Limb (tissue), 2 donors: Measurements from ENCODE around the gene MEAK7.
A peak's percentile ranks its signal among the peaks of the same experiment; 100 is the strongest.

Experiments
- DNase-seq, 2 donors: peaks; one replicate each; pipeline ENCODE4 v3.0.0-alpha.2; 2016; ENCODE audit errors: extremely low spot score in 2 of 2

Gene MEAK7, protein sequence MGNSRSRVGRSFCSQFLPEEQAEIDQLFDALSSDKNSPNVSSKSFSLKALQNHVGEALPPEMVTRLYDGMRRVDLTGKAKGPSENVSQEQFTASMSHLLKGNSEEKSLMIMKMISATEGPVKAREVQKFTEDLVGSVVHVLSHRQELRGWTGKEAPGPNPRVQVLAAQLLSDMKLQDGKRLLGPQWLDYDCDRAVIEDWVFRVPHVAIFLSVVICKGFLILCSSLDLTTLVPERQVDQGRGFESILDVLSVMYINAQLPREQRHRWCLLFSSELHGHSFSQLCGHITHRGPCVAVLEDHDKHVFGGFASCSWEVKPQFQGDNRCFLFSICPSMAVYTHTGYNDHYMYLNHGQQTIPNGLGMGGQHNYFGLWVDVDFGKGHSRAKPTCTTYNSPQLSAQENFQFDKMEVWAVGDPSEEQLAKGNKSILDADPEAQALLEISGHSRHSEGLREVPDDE

DNA sequence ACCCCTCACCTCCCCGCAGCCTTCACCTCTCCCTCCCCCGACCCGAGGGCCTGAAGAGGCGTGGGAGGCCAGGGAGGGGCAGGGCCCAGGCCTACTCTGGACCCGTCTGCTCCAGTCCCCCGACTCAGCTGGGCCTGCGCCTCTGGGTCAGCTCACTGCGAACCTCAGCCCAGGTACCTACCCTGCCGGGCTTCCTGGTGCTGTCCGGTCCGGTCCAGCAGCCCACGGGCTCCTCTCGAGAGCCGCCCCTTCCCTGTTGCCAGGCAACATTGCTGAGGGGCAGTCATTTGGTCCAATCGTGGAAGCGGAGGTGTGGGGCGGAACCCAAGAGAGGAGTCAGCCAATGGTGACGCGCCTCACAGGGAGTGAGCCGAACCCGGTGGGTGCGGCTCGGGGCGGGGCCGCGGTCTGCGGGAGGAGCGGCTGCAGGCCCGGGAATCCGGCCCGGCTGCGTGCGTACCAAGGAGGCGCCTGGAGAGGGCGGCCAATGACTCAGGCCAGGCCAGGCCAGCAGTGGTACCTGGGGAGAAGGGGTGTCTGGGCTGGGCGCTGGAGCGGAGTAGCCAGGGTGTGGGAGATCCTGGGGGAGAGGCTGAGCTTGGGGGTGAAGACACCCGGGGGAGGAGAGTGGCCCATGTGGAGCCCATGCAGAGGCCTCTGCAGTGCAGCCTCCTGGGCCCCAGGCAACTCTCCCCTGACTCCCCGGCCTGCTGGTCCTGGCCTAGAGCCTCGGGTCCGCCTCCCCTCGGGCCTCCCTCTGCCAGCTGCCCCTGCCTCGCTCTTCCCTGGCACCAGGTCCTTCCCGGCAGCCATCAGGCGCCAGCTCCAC is at the start of gene MEAK7:
Gene MEAK7 (minus strand): TSS at position 240 of the 829 bp plus-strand sequence. CDS start 6,573 bp downstream, outside the sequence.
- peak; percentile 97 to 99 for DNase-seq

DNA sequence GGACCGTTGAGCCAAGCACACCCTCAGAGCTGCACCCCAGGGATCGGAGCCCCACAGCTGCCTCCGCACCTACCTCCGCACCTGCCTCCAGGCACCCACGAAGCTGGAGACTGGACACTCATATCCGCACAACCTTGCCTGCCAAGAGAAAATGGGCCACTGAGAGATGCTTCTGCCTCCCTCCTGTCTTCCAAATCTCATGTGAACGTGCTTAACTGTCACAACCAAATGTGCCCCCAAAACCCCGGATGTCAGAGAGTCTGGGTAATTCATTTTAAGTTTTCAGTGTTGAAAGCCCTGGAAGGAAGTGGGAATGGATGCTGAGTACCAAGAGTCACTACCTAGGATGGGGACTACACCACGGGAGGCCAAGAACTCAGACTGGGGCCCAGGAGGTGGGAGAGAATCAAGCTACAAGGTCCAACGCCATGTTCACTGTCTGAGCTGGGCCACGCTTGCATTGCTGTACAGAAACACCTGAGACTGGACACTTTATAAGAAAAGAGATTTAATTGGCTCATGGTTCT is 49.5 kb upstream of the MEAK7 start:
- DNase-seq: no peak

DNA sequence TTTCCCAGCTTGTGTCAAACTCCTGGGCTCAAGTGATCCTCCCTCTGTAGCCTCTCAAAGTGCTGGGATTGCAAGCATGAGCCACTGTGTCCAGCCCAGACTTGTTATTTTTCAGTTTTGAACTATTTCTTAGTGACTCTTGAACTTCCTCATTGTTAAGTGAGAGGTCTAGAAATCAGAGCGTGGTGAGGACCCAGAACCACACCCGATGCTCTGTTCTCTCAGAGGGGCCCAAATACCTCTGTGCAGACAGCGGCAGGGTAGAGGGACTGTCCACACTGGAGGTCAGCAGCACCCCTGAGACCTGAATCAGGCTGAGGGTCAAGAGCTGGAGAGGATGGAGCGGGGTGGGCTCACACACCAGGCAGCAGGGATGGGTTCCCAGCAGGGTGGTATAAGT is 47.7 kb upstream of the MEAK7 start:
- no peak for DNase-seq

DNA sequence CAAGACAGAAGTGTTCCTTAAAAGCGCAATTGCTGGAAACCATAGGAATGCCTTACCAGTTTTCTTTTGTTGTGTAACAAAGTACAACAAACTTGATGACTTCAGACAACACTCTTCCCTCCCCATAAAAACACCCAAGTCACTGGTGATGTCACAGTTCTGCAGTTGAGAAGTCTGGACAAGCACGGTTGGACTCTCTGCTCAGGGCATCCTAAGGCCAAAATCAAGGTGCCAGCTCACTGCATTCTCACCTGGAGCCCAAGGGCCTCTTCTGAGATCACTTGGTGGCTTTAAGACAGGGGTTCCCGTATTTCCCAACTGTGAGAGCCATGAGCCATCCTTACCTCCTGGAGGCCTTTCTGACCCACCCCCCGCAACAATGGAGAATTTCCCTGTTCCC is 45.6 kb upstream of the MEAK7 start:
- DNase-seq: no peak

DNA sequence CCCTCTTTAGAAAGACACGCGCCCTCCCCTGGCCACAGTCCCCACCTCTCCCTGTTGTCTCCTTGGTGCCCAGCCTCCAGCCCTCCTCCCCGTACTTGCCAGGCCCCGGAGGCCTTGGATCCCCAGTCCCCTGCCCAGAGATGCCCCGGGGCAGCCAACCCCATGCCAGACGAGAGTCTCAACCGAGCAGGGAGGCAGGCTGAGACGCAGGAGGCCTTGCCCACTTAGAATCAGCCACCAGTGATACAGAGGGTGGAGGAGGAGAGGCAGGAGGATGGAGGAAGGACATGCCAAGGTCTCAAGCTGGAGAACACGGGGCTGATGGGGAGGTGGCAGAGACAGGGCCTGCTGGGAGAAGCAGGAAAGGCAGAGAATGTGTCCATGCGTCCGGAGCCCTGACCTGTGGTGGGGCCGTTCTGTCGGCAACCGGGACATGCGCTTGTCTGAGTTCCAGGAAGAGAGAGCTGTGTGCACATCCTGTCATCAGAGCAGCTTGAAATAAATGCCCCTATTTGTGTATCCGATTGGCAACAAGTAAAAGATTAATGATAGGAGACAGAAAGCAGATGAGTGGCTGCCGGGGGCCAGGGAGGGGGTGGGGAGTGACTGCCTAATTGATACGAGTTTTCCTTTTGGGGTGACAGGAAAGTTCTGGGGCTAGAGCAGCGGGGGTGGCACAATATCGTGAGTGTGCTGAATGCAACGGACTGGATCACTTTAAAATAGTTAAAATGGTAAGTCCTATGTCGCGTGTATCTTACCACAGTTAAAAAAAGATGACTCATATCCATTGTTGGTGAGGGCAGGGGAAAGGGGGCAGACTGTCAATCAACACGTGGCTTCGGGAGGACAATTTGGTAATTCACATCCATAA is 44.7 kb upstream of the MEAK7 start:
- DNase-seq: no peak

DNA sequence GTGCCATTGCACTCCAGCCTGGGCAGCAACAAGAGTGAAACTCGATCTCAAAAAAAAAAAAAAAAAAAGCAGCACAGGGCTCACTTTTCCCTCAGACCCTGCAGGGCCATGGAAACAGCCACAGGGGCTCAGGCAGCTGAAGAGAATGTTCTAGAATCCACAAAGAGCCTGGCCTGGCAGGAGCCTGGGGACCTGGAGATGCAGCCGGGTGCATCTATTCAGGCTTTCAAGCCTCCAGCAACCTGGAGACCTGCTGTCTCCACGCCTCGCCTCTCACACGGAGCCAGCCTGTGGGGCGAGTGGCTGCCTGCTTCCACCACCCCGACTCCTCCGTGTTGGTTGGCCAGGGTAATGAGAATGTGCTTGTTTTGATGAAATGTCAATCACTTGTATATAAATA is 44.0 kb upstream of the MEAK7 start:
- no peak for DNase-seq

DNA sequence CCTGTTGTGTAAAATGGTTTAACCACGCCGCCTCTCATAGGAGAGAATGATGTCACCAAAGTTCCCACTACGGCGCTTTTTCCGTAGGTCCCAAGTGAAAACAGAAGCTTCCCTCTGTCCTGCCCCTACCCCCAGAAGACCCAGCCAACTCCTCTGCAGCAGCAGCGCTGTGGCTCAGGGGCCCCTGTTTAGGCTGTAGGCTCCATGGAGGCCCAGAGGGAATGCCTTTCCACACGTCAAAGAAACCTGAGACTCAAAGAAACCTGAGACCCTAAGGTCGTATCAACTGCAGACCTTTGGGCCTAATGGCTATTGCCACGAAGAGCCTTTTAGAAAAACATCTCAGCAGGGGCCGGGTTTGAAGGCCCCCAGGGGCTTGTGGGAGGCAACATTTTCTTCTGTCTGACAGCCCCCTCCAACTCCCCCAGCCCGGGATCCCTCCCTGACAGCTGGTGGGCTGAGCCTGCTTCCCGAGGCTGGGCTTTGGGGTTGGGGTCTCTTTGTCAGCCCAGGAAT is 43.1 kb upstream of the MEAK7 start:
- no peak for DNase-seq

DNA sequence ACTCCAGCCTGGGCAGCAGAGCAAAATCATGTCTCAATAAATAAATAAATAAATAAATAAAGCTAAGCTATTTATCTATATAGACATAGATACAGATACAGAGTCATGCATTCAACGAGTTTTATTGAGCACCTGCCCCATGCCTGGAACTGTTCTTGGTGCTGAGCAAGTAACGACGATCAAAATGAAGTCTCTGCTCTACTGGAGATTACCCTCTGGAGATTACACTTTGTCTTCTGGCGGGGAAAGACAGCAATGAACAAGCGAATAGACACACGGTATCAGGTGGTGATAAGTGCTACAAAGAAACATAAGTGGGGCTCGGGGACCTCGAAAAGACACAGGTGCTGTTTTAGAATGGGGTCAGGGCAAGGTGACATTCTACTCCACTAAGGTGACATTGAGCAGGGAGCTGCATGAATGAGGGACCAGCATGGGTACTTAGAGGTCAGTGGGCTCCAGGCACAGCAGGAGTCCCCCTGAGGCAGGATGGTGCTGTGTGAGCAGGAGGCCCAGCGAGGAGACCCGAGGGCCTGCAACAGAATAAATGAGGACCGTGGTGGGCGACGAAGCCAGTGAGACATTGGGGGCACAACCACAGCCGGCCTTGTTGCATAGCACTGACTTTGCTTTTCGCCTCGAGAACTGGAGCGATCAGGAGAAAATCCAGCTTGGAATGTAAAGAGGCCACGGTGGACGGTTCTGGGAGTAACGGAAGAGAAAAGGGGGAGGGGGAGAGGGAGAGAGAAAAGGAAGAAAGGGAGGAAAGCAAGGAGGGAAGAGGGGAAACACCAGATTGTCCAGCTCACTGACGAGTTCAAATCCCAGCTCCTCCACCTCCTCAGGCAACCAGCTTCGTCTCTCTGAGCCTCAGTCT is 42.4 kb upstream of the MEAK7 start:
- no peak for DNase-seq

DNA sequence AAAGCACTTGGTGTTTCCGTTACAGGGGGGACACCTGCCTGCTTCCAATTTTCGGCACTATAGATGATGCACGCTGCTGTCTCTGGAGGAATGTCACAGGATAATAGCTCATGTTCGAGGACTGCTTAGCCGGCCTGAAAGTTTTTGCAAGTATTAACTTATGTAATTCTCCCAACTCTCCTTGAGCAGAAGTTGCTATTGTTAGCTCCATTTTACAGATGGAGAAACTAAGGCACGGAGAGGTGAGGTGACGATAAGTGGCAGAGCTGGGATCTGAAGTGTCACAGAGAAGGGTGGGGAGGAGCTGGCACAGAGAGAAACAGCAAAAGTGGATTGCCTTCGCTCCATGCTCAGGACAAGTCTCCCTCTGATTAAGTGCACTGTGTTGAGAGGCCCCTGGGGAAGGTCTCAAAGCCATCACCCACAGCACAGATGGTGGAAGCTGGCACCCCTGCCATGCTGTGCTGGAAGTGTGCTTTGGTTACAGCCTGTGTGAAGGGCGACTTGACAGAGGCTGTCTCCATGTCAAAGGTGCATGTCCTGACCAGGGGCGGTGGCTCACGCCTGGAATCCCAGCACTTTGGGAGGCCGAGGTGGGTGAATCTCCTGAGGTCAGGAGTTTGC is 40.8 kb upstream of the MEAK7 start:
- no peak for DNase-seq

DNA sequence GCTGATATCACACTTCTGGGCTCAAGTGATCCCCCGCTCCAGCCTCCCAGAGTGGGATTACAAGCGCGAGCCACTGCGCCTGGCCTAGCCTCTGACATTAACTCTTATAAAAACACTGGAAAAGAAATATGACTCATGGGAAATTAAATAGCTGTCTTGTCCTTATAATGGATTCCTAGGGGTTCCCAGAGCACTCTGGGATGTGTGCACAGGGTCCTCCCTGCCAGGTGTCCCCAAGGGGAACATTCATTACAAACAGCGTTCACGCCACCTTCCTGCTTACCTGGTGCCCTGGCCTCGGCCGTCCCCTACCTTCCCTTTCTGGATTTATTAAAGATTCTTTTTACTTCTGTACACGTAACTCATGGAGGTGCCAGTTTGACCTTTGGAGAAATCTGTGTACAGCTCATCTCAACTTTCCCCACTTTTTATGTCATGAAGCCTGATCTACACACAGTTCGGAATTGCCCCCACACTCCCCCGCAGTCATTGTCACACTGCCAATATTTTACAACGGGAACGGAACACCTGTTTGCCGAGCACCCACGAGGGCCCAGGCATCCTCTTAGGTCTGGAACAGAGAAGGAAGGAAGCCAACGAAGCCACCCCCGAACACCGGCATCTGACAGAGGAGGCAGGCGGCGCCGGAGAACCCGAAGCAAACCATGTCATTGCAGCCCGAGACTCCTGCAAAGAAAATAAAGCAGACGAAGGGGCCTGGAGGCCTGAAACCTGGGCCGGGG is 39.7 kb upstream of the MEAK7 start:
- no peak for DNase-seq

DNA sequence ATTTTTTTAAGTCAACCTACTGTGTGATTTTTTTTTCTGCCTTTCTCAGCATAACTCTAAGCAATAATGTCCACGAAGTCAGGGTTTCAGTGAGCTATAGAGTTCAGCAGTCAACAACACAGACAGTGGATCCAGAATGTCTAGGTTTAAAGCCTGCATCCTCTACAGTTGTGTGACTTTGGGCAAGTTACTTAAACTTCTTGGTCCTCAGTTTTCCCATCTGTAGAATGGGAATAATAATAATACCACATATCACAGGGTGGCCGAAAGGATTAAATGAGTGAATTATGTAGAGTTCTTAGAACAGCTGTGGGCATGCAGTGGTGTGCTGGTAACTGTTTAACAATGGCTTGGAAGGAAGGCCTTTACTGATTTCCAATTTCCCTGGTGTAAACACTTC is 38.8 kb upstream of the MEAK7 start:
- DNase-seq: no peak

DNA sequence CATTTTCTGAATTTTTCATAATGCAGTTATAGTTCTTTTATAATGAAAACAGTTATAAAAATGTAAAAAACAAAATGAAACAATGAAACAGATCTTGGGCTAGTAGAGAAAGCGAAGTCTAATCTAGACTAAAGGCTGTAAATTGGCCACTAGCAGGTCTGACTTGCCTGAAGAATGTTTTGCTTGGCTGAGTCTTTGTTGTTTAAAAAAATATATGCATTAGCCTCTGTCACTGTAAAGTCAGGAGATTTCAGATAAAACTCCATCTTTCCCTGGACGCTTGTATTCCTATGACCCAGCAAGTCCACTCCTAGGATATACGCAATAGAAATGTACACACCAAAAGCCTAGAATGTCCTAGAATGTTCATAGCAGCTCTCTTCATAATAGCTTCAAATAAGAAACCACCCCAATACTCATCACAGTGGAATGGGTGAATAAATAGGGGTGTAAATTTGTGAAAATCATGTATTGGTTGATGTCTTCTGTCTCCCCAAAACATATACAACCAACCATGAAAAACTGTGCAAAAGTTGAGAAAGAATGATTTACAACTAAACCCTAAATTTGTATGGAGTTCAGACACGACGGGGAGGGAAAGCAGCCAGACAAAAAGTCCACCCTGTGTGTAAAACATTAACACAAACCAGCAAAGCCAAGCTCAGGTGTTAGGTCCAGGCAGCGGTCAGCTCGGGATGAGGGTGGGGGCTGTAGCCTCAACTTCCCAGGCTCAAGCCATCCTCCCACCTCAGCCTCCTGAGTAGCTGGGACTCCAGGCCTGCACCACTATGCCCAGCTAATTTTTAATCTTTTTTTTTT is 37.7 kb upstream of the MEAK7 start:
- no peak for DNase-seq

DNA sequence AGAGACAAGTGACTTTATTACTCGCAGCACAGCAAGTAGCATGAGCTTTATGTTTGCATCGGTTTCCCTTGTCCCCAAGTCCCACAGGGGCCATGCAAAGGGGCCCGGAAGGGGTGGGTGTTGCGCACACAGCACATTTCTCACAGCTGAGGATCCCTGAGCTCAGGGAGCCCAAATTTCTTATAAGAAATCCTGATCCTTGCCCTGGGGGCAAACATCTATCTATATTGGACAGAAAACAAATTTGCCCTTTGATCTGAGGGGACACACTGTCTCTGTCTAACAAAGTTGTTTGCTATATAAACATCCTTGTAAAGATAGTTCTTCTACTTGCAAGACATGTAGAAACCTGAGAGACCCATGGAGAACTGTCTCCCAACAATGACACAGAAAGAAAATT is 35.7 kb upstream of the MEAK7 start:
- no peak for DNase-seq

DNA sequence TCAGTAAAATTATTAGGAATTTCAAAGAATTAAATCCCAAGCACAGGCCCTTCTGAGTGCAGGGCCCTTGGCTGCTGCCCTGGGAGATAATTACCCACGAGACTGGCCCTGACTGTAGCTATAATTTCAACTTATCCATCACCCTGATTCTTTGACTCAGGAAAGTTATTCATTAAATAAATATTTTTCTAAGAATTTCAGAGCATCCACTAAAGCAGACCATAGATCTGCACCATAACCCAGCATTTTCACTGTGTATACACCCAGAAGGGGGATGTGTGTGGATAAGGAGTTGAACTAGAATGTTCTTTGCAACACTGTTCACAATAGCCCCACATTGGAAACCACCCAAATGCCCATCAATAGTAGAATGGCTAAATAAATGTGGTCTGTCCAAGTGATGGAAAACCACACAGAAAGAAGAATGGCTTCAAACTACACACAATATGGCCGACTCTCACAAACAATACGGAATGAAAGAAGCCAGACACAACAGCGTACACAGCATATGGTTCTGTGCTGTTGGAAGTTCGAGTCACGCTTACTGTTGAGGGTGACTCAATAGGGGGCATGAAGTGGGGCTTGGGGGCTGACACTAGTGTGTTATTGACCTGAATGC is 33.9 kb upstream of the MEAK7 start:
- no peak for DNase-seq

DNA sequence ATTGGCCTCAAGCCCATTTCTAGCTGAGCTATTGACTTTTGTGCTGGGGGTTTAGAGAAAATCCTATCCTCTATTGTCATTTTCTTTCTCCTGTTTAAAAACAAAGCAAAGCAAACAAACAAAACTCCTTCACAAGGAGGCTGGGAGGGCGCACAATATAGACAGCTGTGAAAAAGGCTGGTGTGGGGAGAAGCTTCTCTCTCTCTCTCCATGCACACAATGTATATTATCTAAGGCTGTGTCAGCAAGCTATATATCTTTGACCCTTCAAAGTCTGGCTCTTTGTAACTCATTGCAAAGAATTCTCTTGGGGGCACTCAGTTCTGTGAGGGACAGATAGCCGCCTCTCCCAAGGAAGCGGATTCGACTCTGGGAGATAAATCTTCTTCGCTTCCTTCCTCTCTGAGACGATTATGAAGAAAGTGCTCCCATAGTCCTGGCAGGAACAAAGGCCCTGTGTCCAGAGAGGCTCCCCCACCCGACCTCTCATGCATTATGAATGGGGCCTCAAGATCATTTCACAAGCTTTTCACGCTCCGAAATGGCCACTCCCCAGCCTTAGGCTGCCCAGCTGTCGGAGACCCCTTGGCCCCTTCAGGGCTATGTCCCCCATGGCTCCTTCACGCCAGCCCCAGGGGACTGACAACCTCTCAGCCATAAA is 33.2 kb upstream of the MEAK7 start:
- DNase-seq: no peak

DNA sequence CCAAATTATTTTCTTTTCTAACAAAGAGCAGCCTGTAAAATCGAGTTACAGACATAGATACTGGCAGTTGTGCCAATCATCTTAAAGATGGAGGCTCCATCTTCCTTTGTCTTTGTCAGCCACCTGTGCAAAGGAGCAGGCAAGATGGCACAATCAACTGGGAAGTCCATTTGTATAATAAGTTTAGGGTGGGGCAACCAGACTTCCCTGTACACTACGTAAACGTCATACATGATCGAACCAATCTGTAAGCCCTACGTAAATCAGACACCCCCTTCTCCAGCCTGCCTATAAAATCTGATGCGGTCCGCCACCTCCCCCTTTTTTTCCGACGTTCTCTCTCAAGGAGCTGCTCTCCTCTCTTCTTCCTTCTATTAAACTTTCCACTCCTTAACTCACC is 31.4 kb upstream of the MEAK7 start:
- DNase-seq: no peak

DNA sequence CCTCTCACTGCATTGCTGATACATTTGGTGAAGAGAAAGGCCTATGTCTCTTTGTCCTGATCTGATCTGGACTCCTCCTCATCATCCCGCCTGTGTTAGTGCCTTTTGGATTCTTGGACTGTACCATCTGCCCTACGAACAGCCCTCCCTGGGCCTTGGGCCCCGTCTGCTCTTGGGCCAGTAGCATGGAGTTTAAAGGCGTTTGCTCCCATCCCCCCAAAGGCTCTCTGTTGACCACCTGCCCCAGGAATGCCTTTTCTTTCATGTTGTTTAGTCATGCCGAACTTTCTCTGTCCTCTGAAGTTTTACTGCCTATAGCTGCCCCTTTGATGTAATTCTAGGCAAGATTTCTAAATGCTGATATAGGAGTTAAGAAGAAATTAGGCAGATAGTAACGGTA is 30.9 kb upstream of the MEAK7 start:
- no peak for DNase-seq
